GM08714 (cell line): ENCODE data around the gene ZMYM2.
A peak's percentile ranks its signal among the peaks of the same experiment; 100 is the strongest.

Source experiments
- H3K4me3 ChIP-seq: fragments of 200-500 bp; sonication (Bioruptor generic); 2 replicates; pipeline ENCODE4 v1.5.1; 2014; ENCODE audit warnings: mild to moderate bottlenecking, low read length, inconsistent platforms
- ZNF274 ChIP-seq: IDR thresholded peaks from 2 replicates; pipeline ENCODE4 v1.6.1; 2012; ENCODE audit warnings: mild to moderate bottlenecking, low read depth, low read length

Gene ZMYM2

GRCh38 chr13:20090349-20090748, 131.8 kb downstream of the ZMYM2 start:
- TF ChIP-seq ZNF274: no peak
- no peak overlapping the region for H3K4me3 ChIP-seq

- no peak overlapping the region for H3K4me3 ChIP-seq
- TF ChIP-seq ZNF274: no peak
Measured at GRCh38 chr13:20093951-20094350, 135.4 kb downstream of the ZMYM2 start.

- no peak overlapping the region for H3K4me3 ChIP-seq
- TF ChIP-seq ZNF274: no peak
Measured at GRCh38 chr13:20099319-20099718, 140.8 kb downstream of the ZMYM2 start.

DNA sequence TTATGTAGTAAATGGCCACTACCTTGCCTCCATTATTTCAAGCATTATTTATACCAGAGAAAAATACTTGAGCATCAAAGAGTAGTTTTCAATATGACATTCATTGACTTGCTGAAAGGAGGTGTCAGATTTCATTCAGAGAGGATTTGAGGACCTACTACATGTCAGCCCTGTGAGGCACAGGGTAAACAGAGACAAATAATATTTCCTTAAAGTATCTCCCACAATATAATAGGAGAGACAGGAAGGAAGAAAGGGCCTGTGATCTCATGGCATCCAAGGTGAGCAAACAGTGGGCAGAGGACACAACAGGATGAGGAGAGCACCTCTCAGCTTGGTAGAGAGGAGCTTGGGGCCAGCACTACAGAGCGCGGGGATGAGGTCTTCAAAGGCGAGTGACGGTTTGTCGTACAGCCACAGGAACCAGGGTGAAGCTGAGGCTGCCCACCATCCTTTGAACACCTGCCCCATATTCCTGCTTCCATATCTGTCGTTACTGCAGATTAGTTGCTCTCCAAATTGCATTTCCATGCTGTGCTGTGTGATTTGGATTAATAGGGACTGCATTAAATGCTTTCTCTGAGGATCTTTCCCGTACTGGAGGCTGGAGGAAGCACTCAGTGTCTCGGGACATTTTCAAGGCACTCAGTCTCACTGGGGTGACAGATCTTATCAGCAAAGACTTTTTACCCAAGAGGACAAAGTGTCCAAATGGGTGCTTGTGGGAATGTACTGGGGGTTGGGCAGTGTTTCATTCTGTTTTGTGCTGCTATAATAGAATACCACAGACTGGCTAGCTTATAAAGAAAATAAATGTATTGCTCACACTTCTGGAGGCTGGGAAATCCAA, 143.2 kb downstream of the ZMYM2 start:
- no peak for TF ChIP-seq ZNF274
- no peak overlapping the region for H3K4me3 ChIP-seq

DNA sequence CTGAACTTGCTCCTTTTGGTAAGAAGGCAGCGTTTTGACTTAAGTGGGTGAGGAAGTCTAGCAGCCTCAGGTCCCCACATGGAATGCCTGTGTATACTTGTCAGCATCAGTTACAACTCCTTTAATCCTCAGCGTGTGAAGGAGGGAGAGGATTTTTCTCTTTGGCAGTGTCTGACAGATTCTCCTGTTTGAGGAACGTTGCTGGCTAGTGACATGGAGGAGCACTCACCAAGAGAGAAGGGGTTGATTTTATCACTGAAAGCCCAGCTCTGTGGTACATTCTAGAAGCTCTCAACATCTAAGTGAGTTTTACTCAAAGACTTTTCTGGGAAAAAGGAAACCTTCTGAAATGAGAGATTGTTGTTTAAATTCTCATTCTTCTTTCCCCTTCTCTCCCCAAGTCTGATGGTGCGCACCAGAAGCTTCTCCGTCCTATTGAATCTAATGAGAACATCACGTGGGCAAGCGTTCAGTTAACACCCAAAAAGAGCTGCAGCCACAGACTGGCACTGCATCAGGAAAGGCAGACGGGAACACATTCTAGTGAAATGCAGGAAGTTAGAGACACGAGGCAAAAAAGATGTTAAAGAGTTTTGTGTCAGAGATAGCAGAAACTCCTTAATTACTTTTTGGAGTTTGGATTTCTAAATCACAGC, 144.1 kb downstream of the ZMYM2 start:
- no peak overlapping the region for H3K4me3 ChIP-seq
- TF ChIP-seq ZNF274: no peak

DNA sequence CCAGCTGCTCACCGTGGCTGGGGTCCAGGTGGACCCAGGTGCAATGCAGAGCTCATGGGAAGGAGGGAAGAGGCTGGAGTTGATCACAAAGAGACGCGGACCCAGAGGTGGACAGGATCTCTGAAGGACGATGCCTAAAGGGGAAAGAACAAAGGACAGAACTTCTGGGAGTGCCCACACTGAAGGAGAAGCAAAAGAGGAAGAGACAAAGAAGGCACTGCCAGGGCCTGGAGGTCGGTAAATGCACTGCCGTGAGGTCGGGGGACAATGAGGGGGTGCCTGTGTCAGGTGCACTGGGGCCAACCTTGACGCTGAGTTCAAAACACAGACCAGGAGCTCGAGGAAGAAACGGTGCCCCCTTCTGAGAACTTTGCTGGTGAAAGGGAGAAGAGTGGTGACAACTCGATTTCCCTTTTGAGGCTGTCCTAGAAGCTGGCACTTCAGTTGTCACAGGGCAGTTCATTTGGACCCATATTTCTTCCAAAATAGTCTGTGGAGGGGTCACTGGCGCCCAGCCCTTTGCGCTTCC, 146.7 kb downstream of the ZMYM2 start:
- H3K4me3 ChIP-seq: no peak overlapping the region

DNA sequence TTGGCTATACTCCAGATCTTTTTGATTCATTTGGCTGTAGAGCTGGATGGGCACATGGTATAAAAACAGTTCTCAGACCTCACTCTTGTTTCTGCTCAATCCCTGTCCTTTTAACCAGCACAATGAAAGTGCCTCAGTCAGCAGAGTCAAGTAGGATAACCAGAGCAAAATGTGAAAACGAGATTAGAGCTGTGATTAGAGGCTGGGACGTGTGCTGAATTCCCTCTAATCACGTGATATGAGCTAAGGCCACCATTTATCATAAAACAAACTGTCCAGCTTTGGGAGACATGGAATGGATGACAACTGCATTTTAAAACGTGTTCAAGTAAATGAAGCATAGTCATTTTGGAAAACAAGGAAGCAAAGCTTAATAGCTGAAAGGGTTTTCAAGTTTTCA, 148.2 kb downstream of the ZMYM2 start:
- H3K4me3 ChIP-seq: no peak overlapping the region
- TF ChIP-seq ZNF274: no peak

More for the DNA sequence above, 146.7 kb downstream of the ZMYM2 start:
- no peak for TF ChIP-seq ZNF274

DNA sequence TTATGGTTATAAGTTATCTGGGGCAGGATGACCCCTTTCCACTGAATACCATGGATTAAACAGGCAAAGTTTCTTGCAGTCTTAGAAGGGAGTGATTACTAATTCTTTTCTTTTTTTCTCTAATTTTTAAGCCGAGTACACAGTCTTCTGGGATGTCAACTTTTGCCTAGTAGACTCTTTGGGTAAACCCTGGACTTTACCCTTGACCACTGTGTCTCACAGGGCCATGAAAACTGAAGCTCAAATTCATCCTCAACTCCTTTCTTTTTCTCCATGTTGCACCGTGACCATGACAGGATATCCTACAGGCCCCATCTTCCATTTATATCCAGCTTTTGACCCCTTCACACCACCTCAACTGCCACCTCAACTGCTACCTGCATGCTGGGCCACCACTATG, 150.5 kb downstream of the ZMYM2 start:
- no peak for TF ChIP-seq ZNF274
- H3K4me3 ChIP-seq: no peak overlapping the region

- H3K4me3 ChIP-seq: no peak overlapping the region
- no peak for TF ChIP-seq ZNF274
Measured at GRCh38 chr13:20114066-20114610, 155.6 kb downstream of the ZMYM2 start.

DNA sequence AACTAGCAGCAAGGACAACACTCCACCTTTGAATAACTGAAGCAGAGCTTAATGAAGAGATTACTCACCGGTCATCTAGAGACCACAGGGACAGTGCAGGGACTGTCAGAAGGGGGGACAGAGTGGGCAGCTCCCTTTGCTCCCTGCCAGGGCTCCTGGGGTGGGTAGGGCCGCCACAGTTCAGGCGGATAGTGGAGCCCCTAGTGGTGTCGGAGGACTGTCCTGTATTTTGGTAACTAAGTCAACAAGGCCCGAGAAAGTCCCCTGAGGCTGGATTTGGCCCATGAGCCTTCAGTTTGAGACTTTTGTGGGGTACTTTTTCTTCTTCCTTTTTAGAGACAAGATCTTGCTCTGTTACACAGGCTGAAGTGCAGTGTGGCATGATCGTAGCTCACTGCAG, 157.7 kb downstream of the ZMYM2 start:
- no peak overlapping the region for H3K4me3 ChIP-seq

DNA sequence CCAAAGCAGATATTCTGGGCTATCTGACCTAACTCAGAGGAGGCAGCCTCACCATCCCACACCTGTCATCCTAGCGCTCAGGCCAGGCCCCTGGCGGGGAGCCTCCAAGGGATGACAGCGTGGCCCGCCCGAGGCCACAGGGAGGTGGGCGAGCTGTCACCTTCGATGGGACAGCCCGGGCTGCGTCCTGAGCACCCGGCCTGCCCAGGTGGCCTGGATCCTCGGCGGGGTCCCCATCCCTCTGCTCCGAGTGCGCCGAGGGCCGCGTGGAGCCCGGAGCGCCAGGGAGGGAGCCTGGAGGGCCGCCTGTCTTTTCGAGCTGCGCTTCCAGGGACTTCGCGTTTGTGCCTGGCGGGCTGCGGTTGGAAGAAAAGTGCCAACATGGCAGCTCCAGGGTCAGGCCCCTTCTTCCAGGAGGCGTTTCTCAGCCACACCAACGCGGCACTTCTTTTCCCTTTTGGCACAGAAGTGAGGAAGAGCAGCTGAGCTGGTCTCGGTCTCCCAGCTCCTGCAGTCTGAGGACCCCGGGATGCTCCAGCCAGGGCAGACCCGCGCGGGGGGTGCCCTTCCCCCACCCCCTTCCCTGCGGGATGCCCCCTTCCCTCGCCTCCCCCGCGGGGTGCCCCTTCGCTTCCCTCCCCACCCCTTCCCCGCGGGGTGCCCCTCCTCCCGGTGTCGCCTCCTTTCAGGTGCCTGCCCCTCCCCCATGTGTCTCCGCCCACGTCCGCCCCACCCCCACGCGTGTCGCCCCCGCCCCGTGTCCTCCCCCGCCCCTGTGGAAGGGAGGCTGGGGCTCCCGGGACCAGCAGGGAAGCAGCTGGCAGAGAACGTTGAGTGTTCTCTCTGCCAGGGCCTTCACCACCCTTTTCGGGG, 160.0 kb downstream of the ZMYM2 start:
- TF ChIP-seq ZNF274: no peak
- peak overlapping the region; percentile 56; the same call in 1 of the 2 replicates for H3K4me3 ChIP-seq

More for the DNA sequence above, 157.7 kb downstream of the ZMYM2 start:
- no peak for TF ChIP-seq ZNF274

GRCh38 chr13:20119960-20120359, 161.4 kb downstream of the ZMYM2 start:
- H3K4me3 ChIP-seq: peak overlapping the region; percentile 77; the same call in 1 of the 2 replicates
- no peak for TF ChIP-seq ZNF274

GRCh38 chr13:20121159-20121525, 162.6 kb downstream of the ZMYM2 start:
- no peak for TF ChIP-seq ZNF274
- H3K4me3 ChIP-seq: peak overlapping the region; percentile 77; the same call in 1 of the 2 replicates

DNA sequence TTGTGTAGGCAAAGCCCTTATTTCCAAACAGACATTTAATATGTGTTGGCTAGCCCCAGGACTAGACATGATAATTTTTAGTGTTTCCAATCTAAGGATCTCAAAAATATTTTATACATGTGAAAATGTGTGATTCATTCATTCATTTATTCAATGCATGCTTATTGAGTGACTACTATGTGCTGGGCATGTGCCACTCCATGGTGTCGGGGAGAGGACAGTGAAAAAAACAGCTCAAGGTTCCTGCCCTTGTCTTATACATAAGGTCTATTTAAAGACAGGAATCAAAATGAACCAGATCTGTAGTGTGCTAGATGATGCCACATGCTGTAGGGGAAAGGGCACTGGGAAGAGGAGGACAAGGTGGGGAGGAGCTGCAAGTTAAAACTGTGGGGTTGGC, 165.8 kb downstream of the ZMYM2 start:
- TF ChIP-seq ZNF274: no peak
- H3K4me3 ChIP-seq: no peak overlapping the region
